Cardiac fibroblast (primary cell): ENCODE results near the gene DNAH9.
"Not testable (repeated sequence)": the region's sequence is repeated elsewhere in the genome, so short reads cannot be mapped to it uniquely, and the experiment has no call there.

Experiments
- DNase-seq, 2 donors: peaks; one replicate each; pipeline versions ENCODE4 v3.0.0 to v3.0.0-alpha.2; 2010; ENCODE audit warnings: low read depth in 2 of 2
- H3K4me3 ChIP-seq, 2 donors: replicated peaks in 1 of 2; 1 replicate in 1 of 2; 2 replicates in 1 of 2; pipeline ENCODE4 v1.5.1; 2011; ENCODE audit warnings: low read depth in 2 of 2, low read length in 2 of 2, mild to moderate bottlenecking in 2 of 2, moderate library complexity in 1 of 2
- TF ChIP-seq, protein P1 (sequence below): IDR thresholded peaks from one replicate; pipeline ENCODE4 v1.5.1; 2011; ENCODE audit warnings: low read depth, mild to moderate bottlenecking, low read length, inconsistent platforms

Gene DNAH9

DNA sequence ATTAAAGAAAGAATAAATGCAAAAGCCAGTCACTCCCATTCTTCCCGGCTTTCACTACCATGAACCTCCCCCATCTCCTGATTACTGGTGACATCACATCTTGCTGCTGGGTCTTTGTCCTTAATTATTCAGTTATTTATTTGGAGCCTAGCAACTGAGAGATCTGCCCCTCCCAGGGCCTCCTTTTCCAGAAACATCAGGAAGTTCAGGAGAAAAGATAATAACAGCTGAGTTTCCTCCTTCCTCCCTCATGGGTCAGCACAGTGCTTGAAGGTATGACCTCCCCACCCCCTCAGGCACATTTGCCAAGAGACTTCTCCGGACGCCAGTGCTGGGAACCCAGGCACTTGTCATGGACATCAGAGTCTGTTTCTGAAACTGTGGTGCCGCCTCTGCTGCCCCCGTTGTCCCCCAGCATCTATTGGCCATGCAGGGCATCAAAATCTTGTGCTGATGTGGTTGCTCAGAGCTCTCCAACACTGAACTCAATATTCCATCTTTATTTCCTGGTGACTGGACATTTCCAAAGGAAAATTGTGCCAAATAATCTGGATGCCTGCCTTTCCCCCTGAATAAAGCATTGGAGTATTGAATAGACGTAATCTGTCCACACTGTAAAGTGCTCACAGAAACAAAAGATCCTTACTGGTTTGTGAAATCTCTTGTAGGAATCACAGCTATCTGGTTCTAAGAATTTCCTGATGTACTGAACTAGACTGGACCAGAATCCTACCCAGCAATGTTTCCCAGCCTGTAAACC, 327.2 kb downstream of the DNAH9 start:
- no peak for DNase-seq
- no peak overlapping the region for H3K4me3 ChIP-seq
- TF ChIP-seq, protein P1, sequence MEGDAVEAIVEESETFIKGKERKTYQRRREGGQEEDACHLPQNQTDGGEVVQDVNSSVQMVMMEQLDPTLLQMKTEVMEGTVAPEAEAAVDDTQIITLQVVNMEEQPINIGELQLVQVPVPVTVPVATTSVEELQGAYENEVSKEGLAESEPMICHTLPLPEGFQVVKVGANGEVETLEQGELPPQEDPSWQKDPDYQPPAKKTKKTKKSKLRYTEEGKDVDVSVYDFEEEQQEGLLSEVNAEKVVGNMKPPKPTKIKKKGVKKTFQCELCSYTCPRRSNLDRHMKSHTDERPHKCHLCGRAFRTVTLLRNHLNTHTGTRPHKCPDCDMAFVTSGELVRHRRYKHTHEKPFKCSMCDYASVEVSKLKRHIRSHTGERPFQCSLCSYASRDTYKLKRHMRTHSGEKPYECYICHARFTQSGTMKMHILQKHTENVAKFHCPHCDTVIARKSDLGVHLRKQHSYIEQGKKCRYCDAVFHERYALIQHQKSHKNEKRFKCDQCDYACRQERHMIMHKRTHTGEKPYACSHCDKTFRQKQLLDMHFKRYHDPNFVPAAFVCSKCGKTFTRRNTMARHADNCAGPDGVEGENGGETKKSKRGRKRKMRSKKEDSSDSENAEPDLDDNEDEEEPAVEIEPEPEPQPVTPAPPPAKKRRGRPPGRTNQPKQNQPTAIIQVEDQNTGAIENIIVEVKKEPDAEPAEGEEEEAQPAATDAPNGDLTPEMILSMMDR = no peak

DNA sequence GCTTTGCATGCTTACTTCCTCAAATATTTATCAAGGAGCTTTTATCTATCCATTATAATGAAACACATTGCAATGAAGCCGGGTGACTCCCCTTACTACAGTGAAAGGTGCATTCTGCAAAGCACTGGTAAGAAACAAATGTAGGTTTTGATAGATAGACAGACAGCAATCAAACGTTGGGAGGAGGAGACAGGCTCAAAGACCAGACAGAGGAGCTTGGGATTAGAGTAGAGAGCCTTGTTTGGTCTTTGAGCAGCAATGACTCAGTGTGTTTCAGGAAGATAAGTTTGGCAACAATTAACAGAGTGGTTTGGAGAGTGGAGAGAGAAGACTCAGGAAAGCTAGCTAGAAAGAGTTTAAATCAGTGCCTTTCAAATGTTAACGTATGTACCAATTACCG, 330.2 kb downstream of the DNAH9 start:
- H3K4me3 ChIP-seq = no peak overlapping the region
- TF ChIP-seq, protein P1 = no peak
- no peak for DNase-seq

DNA sequence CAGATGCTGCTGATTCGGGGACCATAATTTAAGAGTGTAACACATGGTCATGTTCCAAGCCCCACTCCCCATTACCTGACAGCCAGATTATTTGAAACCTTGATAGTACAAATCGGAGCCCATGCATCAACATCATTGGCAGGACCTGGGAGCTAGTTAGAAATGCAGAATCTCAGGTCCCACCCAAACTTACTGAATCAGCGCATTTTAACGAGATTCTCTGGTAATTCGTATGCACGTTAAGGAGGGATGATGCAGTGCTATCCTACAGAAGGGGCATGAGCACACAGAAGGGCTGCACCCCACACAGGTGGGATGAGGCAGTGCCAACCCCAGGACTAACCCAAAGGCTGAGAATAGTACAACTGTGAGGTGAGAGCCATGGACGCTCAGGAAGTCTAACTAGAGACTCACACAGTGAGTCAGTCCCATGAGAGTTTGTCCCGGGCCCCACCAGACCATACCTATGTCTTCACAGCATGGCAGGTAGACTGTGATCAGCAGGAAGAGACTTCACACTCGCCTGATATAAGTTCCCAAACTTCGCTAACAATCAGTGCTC, 334.1 kb downstream of the DNAH9 start:
- H3K4me3 ChIP-seq = no peak overlapping the region
- DNase-seq = no peak
- TF ChIP-seq, protein P1 = no peak

DNA sequence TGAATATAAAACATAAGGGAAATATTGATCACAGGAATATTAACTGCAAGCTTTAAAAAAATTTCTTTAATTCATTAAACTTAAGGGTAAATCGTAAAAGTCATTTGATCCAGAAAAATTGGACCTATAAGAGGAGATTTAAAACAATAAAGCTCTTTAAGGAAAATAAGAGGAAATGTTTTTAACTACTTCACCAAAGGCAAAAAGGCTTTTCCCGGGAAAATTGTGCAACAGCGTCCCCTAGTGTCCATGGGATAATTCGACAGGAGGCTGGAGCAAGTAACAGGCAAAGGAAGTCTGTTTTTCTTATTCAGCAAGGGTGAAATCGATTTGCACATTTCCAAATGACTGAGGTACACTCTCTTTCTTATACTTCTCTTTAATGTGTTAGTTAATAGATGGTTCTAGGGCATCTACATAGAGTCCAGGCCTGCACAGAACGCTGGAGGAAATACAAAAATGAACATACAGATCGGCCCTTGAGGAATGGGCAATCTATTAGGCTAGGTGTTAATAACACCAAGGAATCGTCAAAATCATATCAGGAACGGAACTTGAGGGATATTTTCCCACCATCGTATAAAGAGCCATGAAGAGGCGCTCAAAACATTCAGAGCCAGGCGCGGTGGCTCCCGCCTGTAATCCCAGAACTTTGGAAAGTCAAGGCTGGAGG, 337.6 kb downstream of the DNAH9 start:
- peak; percentile 59 to 65 for DNase-seq
- H3K4me3 ChIP-seq = no peak overlapping the region
- TF ChIP-seq, protein P1 = peak; percentile 78

DNA sequence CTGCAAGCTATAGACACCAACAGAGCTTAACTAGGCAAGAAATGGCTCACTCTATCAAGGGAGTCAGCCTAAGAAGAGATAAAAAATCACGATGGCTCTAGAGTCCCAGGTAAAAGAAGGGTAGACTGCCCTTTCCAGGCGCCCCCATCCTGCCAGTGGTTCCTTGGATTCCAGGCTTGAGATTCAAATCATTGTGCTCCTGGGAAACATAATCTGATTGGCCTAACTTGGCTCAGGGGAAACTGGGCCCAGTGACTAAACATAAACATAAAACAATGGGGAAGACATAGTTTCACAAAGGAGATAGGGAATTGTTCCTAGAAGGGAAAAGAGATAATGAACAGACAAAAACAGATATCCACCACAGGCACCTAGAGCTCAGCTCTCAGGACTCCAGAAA, 342.6 kb downstream of the DNAH9 start:
- no peak for DNase-seq
- no peak overlapping the region for H3K4me3 ChIP-seq
- TF ChIP-seq, protein P1 = no peak

DNA sequence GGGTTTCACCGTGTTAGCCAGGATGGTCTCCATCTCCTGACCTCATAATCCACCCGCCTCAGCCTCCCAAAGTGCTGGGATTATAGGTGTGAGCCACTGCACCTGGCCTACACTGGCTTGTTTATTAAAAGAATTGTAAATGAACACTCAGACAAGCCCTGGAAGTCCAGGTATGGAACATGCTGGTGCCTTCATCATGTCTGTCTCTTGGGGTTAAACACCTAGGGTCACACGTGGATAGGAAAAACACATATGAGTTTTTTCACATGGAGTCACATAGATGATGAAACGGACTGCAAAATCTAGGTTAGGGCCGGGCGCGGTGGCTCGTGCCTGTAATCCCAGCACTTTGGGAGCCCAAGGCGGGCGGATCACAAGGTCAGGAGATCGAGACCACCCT, 344.8 kb downstream of the DNAH9 start:
- not testable (repeated sequence) for H3K4me3 ChIP-seq, DNase-seq

DNA sequence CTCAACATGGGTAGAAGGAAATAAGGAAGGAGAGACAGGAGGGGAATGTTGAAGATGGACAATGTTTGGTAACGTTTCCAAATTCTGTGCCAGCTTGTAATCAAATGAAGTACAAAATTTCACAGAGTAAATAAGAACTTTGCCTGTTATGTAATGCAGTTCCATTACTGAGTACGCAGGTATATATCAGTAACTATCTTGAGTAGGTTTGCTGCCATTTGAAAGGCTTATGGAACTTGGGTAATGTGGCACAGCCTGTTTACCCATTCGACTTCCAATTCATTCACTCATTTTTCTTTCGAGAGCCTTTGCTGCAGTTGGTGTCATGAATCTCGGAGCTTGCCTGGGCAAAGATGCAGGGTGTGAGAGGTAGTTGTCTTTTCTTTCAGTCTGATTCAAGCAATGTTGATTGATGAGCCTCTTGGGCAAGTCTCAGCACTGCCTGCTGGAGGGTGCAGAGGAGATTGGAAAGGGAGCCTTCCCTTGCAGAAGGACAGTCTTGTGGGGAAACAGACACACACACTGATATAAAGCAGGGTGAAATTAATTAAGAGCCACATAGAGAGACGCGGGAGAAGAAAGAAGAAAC, 345.6 kb downstream of the DNAH9 start:
- TF ChIP-seq, protein P1 = no peak
- H3K4me3 ChIP-seq = no peak overlapping the region
- DNase-seq = no peak
